Hepatocyte (in vitro differentiated cells): Measurements from ENCODE around the gene NME5. TPM values are rescaled to one million over a fixed set of nuclear protein-coding genes. Genes with fewer than 3 reads are reported as not detected.

ENCODE experiments used
- DNase-seq: peaks from one replicate; pipeline ENCODE4 v3.0.0-alpha.2; 2016; ENCODE audit warnings: low spot score
- H2AFZ ChIP-seq: fragments of 200-600 bp; sonication (generic); 2 replicates; pipeline ENCODE4 v1.6.0; 2016; ENCODE audit warnings: antibody characterized with exemption, mild to moderate bottlenecking
- H3K27ac ChIP-seq: fragments of 200-600 bp; sonication (generic); 2 replicates; pipeline ENCODE4 v1.5.1; 2016; ENCODE audit warnings: mild to moderate bottlenecking
- H3K27me3 ChIP-seq: fragments of 200-600 bp; sonication (generic); 2 replicates; pipeline ENCODE4 v1.6.1; 2016
- H3K36me3 ChIP-seq: fragments of 200-600 bp; sonication (generic); replicated peaks from 2 replicates; pipeline ENCODE4 v1.5.1; 2016; ENCODE audit warnings: low read depth; ENCODE audit not compliant: insufficient read depth
- H3K4me1 ChIP-seq: fragments of 200-600 bp; sonication (generic); 2 replicates; pipeline ENCODE4 v1.5.1; 2016; ENCODE audit warnings: mild to moderate bottlenecking, moderate library complexity; ENCODE audit not compliant: insufficient read depth
- H3K4me2 ChIP-seq: fragments of 200-600 bp; sonication (generic); 2 replicates; pipeline ENCODE4 v1.6.0; 2016
- H3K4me3 ChIP-seq: fragments of 200-600 bp; sonication (generic); 2 replicates; pipeline ENCODE4 v1.5.1; 2016; ENCODE audit warnings: mild to moderate bottlenecking
- H3K79me2 ChIP-seq: fragments of 200-600 bp; sonication (generic); 2 replicates; pipeline ENCODE4 v1.6.0; 2017; ENCODE audit warnings: mild to moderate bottlenecking
- H3K9me2 ChIP-seq: fragments of 200-600 bp; sonication (generic); replicated peaks from 2 replicates; pipeline ENCODE4 v1.6.0; 2017; ENCODE audit warnings: mild to moderate bottlenecking; ENCODE audit not compliant: insufficient read depth
- H3K9me3 ChIP-seq: fragments of 200-600 bp; sonication (generic); 2 replicates; pipeline ENCODE4 v1.5.1; 2016; ENCODE audit warnings: low read depth, mild to moderate bottlenecking
- H4K20me1 ChIP-seq: fragments of 200-600 bp; sonication (generic); 2 replicates; pipeline ENCODE4 v1.6.0; 2016; ENCODE audit warnings: mild to moderate bottlenecking; ENCODE audit not compliant: insufficient read depth, poor library complexity, severe bottlenecking
- CTCF ChIP-seq: fragments of 200-600 bp; sonication (generic); IDR thresholded peaks from 2 replicates; pipeline ENCODE4 v1.5.1; 2016; ENCODE audit warnings: antibody characterized with exemption, mild to moderate bottlenecking; ENCODE audit not compliant: poor library complexity
- EZH2 ChIP-seq: fragments of 200-600 bp; sonication (generic); IDR thresholded peaks from 2 replicates; pipeline ENCODE4 v1.6.1; 2016; ENCODE audit warnings: antibody characterized with exemption, mild to moderate bottlenecking, borderline replicate concordance
- EZH2phosphoT487 ChIP-seq: fragments of 200-600 bp; sonication (generic); IDR thresholded peaks from one replicate; pipeline ENCODE4 v1.6.1; 2018; ENCODE audit warnings: antibody characterized with exemption, mild to moderate bottlenecking, low read depth, moderate library complexity; ENCODE audit not compliant: unreplicated experiment, severe bottlenecking
- WGBS: methylation state at CpG from one replicate; pipeline ENCODE4 v1.1.6; 2016; ENCODE audit warnings: low lambda C conversion rate; ENCODE audit errors: missing lambda C conversion rate; 5-methylcytosine and 5-hydroxymethylcytosine counted together
- polyA plus RNA-seq: library from polyadenylated mRNA; unstranded; fragments of >200 nt; fragmentation: Nextera tagmentation; extraction: Ambion mirVana; gene quantifications from 2 replicates; pipeline ENCODE4 v1.2.1, GENCODE V29; 2016
- total RNA-seq: library from RNA; depleted of rRNA; stranded (reverse); fragments of >200 nt; gene quantifications from 2 replicates; pipeline ENCODE4 v1.2.3, GENCODE V29; 2014

The NME5 gene
- total and polyA plus RNA-seq, 2 experiments from 2014 or later = 2.3 to 2.6 TPM

- no peaks in the 10 kb centered on the region for H3K4me1 ChIP-seq
- no peak overlapping the region for H3K4me2 ChIP-seq
- H3K36me3 ChIP-seq = no peaks in the 10 kb centered on the region
- H3K9me3 ChIP-seq = no peaks in the 10 kb centered on the region
- no peak for DNase-seq
- H3K79me2 ChIP-seq = peaks cover 15% of the 10 kb centered on the region
- no peak overlapping the region for H3K27ac ChIP-seq
- H3K9me2 ChIP-seq = no peaks in the 10 kb centered on the region
- H2AFZ ChIP-seq = no peak overlapping the region
- no peaks in the 10 kb centered on the region for H3K27me3 ChIP-seq
- TF ChIP-seq CTCF (no peak), EZH2phosphoT487 (no peak), EZH2 (no peak)
- no peak overlapping the region for H3K4me3 ChIP-seq
- H4K20me1 ChIP-seq = no peaks in the 10 kb centered on the region
Observed at GRCh38 chr5:138170299-138170698, 31.1 kb upstream of the NME5 start.

- WGBS = 93% methylated on average over 5 of the region's 5 CpGs
- no peaks in the 10 kb centered on the region for H3K27me3 ChIP-seq
- no peaks in the 10 kb centered on the region for H3K9me3 ChIP-seq
- no peaks in the 10 kb centered on the region for H3K9me2 ChIP-seq
- H3K27ac ChIP-seq = no peak overlapping the region
- H3K4me2 ChIP-seq = no peak overlapping the region
- no peaks in the 10 kb centered on the region for H4K20me1 ChIP-seq
- peaks cover 7% of the 10 kb centered on the region for H3K79me2 ChIP-seq
- DNase-seq = no peak
- TF ChIP-seq CTCF (no peak), EZH2 (no peak), EZH2phosphoT487 (no peak)
- H3K4me3 ChIP-seq = no peak overlapping the region
- H2AFZ ChIP-seq = no peak overlapping the region
- H3K4me1 ChIP-seq = no peaks in the 10 kb centered on the region
- no peaks in the 10 kb centered on the region for H3K36me3 ChIP-seq
Observed at GRCh38 chr5:138169124-138169523, 29.9 kb upstream of the NME5 start.

- H3K4me1 ChIP-seq = no peaks in the 10 kb centered on the region
- H3K4me2 ChIP-seq = no peak overlapping the region
- no peaks in the 10 kb centered on the region for H3K79me2 ChIP-seq
- no peaks in the 10 kb centered on the region for H3K9me3 ChIP-seq
- H3K27ac ChIP-seq = no peak overlapping the region
- no peak overlapping the region for H2AFZ ChIP-seq
- no peak overlapping the region for H3K4me3 ChIP-seq
- H4K20me1 ChIP-seq = no peaks in the 10 kb centered on the region
- no peak for DNase-seq
- H3K36me3 ChIP-seq = peaks cover 3% of the 10 kb centered on the region
- no peaks in the 10 kb centered on the region for H3K9me2 ChIP-seq
- H3K27me3 ChIP-seq = no peaks in the 10 kb centered on the region
- TF ChIP-seq CTCF = no peak
- TF ChIP-seq EZH2 = no peak
- TF ChIP-seq EZH2phosphoT487 = no peak
Observed at GRCh38 chr5:138163721-138164120, 24.5 kb upstream of the NME5 start.

GRCh38 chr5:138160706-138161105 lies 21.5 kb upstream of the NME5 start:
- Histone ChIP-seq H3K9me2 (no peaks in the 10 kb centered on the region), H3K4me3 (no peak overlapping the region), H3K4me2 (no peak overlapping the region), H3K4me1 (no peaks in the 10 kb centered on the region), H3K9me3 (no peaks in the 10 kb centered on the region), H2AFZ (no peak overlapping the region), H3K27ac (no peak overlapping the region), H3K79me2 (no peaks in the 10 kb centered on the region), H3K36me3 (peaks cover 3% of the 10 kb centered on the region), H4K20me1 (no peaks in the 10 kb centered on the region), H3K27me3 (no peaks in the 10 kb centered on the region)
- WGBS = 97% methylated on average over 4 of the region's 4 CpGs
- no peak for DNase-seq
- no peak for TF ChIP-seq CTCF
- no peak for TF ChIP-seq EZH2
